Loucy (cell line): ENCODE data around the gene ARHGEF10L.

ENCODE experiments used
- CTCF ChIP-seq: fragments of 200-600 bp; sonication (generic); conservative IDR thresholded peaks from 2 replicates; pipeline ENCODE4 v1.5.1; 2014; ENCODE audit warnings: mild to moderate bottlenecking, antibody characterized with exemption, low read length
- EZH2phosphoT487 ChIP-seq: fragments of 200-600 bp; IDR thresholded peaks from 2 replicates; pipeline ENCODE4 v1.6.1; 2018; ENCODE audit warnings: antibody characterized with exemption, mild to moderate bottlenecking, moderate library complexity, borderline replicate concordance

GRCh38 chr1:17612831-17613230 is 73.3 kb downstream of the ARHGEF10L start:
- no peak for TF ChIP-seq CTCF
- TF ChIP-seq EZH2phosphoT487 = no peak
